Kidney tubule cell (primary cell): ENCODE data around the gene IPO8.
"Not testable (repeated sequence)": the region's sequence is repeated elsewhere in the genome, so short reads cannot be mapped to it uniquely, and the experiment has no call there.

ENCODE experiments used
- DNase-seq: peaks from one replicate; pipeline ENCODE4 v3.0.0-alpha.2; 2018; ENCODE audit warnings: low spot score

The IPO8 gene

DNA sequence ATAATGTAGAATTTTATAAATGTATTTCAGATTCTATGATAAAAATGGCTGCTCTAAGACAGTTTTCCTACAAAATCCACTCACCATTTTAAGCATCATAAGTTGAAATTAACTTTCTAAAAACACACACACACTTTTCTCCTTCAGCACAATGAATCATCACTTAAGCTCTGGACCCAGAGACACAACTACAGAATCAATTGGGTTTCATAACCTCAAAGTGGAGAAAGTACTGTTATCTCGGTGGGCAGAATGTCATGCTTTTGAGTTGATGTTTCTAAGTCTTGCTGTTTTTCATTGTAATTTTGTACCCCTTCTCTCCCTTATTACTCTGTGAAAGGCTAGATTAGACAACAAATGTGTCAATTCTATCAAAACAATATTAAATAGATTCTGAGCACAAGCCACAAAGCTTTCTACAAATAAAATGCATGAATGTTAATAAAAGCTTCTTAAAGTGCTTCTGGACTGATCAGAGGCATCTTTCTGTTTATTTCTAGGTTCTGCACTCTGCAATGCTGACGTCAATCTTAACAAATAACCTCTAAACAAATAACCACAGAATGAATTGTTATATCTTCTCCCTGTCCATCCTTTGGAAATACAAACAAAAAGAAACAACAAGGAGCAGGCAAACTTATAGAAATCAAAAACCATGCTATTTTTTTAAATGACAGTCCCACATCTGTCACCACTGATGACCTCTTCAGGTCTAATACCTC, 8.2 kb downstream of the IPO8 start:
- DNase-seq, result no peak

GRCh38 chr12:30679241-30679640, 16.4 kb downstream of the IPO8 start:
- no peak for DNase-seq

DNA sequence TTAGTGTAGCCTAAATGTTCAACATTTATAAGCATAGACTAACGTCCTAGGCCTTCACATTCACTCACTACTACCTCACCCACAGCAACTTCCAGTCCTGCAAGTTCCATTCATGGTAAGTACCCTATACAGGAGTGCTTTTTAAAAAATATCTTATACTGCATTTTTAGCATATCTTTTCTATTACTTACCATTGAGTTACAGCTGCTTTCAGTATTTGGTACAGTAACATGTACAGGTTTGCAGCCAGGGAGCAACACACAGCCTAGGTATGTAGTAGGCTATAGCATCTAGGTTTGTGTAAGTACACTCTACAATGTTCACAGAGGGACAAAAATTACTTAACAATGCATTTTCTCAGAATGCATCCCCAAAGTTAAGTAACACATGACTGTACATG, 17.4 kb downstream of the IPO8 start:
- no peak for DNase-seq

- DNase-seq, result peak; percentile 16
Measured at GRCh38 chr12:30661210-30661609, 34.5 kb downstream of the IPO8 start.

- DNase-seq, result no peak
Measured at GRCh38 chr12:30652034-30652696, 43.5 kb downstream of the IPO8 start.

DNA sequence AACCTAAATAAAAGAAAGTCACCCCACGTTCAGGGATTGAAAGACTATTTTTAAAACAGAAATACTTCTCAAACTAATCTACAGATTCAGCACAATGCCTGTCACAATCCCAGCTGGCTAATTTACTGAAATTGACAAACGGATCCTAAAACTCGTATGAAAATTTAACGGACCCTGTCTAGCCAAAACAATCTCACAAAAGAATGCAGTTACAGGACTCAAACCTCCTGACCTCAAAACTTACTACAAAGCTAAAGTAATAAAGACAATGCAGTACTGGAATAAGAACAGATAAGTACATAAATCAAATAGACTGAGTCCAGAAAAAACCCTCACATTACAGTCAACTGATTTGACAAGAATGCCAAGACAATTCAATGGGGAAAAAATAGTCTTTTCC, 48.8 kb downstream of the IPO8 start:
- DNase-seq, result no peak

DNA sequence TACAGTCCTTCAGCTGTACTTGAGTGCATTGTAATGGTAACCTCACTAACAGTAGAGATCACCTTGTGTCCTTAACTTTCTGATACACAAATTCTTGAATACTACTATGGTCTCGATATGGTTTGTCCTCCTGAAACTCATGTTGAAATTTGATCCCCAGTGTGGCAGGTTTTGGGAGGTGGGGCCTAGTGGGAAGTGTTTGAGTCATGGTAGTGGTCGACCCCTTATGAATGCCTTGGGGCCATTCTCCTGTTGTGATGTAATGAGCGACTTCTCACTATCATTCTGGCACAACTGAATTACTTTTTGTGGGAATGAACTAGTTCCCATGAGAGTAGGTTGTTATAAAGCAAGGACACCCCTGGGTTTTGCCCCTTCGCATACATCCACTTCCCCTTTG, 52.3 kb downstream of the IPO8 start:
- DNase-seq, result peak; percentile 2

GRCh38 chr12:30640392-30640791, 55.3 kb downstream of the IPO8 start:
- DNase-seq, result no peak

DNA sequence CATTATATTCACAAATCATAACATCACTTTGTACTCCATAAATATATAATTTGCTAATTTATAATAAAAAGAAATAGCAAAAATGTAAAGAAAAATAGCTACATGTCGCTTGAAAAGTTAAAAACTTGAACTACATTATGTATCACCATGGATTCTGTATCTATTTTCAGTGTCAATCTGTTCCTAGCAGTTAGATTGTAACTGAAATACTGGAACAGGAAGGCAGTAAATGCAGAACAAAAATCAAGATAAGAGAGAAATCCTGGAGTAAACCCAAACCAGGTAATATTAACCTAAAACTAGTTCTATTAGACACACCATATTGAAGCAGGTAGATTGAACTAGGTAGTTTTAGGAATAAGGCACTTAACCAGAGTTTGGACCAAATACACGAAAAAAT, 60.3 kb downstream of the IPO8 start:
- no peak for DNase-seq

- DNase-seq, result no peak
Measured at GRCh38 chr12:30631740-30632139, 63.9 kb downstream of the IPO8 start.

DNA sequence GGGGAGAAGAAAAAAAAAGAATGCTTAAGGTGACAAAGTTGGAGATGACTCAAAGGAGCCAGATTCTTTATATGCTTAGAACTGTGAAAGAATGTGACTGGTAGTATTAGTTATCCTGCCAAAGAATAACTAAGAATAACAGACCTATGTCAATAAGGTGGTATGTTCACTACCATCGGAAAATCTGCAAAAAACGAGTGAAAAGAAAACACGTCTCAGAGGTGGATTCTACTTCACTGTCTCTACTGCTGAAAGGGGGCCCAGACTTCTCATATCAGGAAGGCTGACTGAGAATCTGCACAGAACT, 64.7 kb downstream of the IPO8 start:
- DNase-seq, result peak; percentile 14

- no peak for DNase-seq
Measured at GRCh38 chr12:30630076-30630978, 65.3 kb downstream of the IPO8 start.

GRCh38 chr12:30626847-30627246, 68.8 kb downstream of the IPO8 start:
- no peak for DNase-seq

DNA sequence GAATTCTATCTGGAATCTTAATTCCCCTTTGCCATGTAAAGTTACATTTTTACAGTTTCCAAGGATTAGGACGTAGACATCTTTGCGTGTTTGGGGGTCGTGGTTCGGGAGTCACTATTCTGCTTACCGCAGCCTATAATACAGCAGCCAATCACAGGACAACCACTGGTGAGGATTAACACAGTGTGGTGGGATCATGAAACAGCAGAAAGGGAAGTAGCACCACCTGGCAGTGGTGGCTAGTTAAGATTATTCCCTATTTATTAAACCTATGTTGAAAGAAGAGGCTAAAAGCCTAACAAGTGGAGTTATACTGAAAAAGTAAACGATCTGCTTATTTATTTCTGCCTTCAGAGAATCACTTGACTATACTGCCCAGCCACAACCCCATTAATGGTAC, 71.7 kb downstream of the IPO8 start:
- no peak for DNase-seq

DNA sequence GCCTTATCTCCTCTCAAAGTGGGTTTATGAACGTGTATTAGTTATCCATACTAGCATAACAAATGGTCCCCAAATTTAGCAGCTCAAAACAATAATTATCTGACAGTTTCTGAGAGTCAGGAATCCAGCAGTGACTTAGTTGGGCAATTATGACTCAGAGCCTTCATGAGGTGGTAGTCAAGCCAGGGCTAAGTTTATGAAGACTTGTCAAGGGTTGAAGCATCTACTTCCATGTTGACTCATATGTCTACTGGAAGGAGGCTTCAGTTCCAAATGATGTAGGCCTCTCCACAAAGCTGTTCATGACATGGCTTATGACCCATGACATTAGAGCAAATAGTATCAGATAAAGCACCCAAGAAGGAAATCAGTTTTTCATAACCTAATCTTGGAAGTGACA, 73.2 kb downstream of the IPO8 start:
- DNase-seq, result peak; percentile 72

- DNase-seq, result not testable (repeated sequence)
Measured at GRCh38 chr12:30621663-30622241, 73.9 kb downstream of the IPO8 start.

GRCh38 chr12:30617346-30618016, 78.2 kb downstream of the IPO8 start:
- no peak for DNase-seq

DNA sequence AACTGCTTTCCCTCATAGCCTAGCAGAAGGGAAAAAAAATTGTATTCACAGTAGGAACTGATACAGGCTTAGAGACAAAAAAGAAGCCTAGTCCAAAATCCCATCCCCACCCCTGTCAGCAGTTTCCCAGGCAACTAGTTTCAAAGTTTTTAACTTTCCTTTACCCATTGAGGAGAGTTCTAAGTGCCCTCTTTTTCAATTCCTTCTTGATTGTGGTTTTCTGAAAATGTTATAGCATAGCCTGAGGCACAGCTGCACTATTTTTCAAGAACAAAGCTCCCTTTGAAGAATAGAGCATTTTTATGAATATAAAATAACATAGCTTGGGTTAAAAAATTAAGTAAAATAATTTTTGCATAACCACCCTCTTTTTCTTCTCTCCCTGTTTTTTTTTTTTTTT, 81.6 kb downstream of the IPO8 start:
- no peak for DNase-seq

DNA sequence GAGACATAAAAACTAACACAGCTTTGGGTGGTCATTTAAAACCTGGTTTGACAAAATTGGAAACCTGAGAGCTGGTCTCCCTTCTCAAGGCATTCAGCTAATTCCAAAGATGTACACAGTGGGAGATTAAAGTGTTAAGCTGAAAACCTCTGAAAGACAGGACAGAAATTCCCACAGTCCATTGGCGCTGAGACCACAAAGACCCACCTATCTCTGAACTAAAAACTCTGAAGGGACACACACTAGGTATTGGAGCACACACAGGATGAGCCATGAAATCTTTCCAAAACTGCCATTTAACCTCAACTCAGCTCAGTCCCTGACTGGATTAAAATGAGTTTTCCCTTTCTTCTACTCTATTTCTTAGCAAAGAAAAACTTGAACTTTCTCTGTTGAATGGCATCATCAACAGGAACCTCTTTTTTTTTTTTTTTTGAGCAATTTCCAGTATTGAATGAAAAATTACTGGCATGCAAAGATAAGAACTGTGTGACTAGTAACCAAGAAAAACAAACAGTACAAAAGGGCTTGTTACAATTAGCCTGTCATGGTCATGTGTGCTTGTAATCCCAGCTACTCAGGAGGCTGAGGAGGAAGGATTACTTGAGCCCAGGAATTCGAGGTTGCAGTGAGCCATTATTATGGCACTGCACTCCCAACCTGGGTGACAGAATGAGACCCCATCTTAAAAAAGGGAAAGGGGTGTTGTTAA, 82.4 kb downstream of the IPO8 start:
- DNase-seq, result no peak

DNA sequence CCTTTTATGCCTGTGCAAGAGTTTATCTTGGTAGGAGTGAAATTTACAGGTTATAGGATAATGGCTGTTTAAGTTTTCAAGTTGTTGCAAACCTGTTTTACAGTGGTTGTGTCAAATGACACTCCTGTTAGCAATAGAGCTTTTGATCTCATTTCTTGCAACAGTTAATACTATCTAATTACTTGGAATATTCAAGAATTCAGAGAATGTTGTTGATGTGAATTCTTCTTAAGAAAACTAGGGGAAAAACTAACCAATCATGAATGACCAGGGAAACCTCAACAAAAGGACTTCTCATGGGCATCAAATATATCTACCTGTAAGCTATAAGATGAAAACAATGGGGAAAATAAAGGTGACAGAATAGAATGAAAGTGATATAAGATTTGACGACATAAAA, 85.0 kb downstream of the IPO8 start:
- no peak for DNase-seq

DNA sequence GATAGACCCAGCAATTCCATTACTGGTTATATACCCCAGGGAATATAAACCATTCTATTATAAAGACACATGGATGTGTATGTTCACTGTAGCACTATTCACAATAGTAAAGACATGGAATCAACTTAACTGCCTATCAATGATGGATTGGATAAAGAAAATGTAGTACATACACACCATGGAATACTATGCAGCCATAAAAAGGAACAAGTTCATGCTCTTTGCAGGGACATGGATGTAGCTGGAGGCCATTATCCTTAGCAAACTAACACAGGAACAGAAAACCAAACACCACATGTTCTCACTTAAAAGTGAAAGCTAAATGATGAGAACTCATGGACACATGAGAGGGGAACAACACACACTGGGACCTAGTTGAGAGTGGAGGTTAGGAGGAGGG, 85.8 kb downstream of the IPO8 start:
- DNase-seq, result not testable (repeated sequence)
